ENCODE measurements around the gene DECR2. TPM values are rescaled to one million over a fixed set of nuclear protein-coding genes. Genes with fewer than 3 reads are reported as not detected.
"Not testable (repeated sequence)": the region's sequence is repeated elsewhere in the genome, so short reads cannot be mapped to it uniquely, and the experiment has no call there.

DECR2 gene
- total RNA-seq, 1 donor from 2014 or later, result 36.8 TPM

GRCh38 chr16:367333-367903 lies 34.3 kb upstream of the DECR2 start:
- DNase-seq (ENCODE audit: low spot score), result no peak

GRCh38 chr16:368388-369158 lies 33.1 kb upstream of the DECR2 start:
- DNase-seq (ENCODE audit: low spot score), result no peak

- no peak for DNase-seq (ENCODE audit: low spot score)
These were observed 32.3 kb upstream of the DECR2 start for GRCh38 chr16:369275-369865.

- no peak for DNase-seq (ENCODE audit: low spot score)
These were observed 31.7 kb upstream of the DECR2 start for GRCh38 chr16:369866-370436.

- peak; percentile 97 for DNase-seq (ENCODE audit: low spot score)
These were observed 31.2 kb upstream of the DECR2 start, which contains the start of gene MRPL28 for GRCh38 chr16:370443-370842. MRPL28 (minus strand) TSS chr16:370538; CDS start chr16:370218, 320 bp downstream.

GRCh38 chr16:370979-371514 lies 30.6 kb upstream of the DECR2 start:
- no peak for DNase-seq (ENCODE audit: low spot score)

GRCh38 chr16:371515-372301 lies 30.0 kb upstream of the DECR2 start:
- DNase-seq (ENCODE audit: low spot score), result no peak

GRCh38 chr16:372302-372983 lies 29.2 kb upstream of the DECR2 start:
- no peak for DNase-seq (ENCODE audit: low spot score)

- DNase-seq (ENCODE audit: low spot score), result no peak
These were observed 28.6 kb upstream of the DECR2 start for GRCh38 chr16:373020-373598.

- DNase-seq (ENCODE audit: low spot score), result no peak
These were observed 27.7 kb upstream of the DECR2 start for GRCh38 chr16:373848-374615.

GRCh38 chr16:374616-374926 lies 27.1 kb upstream of the DECR2 start:
- no peak for DNase-seq (ENCODE audit: low spot score)

- no peak for DNase-seq (ENCODE audit: low spot score)
These were observed 26.5 kb upstream of the DECR2 start for GRCh38 chr16:375212-375611.

- DNase-seq (ENCODE audit: low spot score), result no peak
These were observed 25.5 kb upstream of the DECR2 start for GRCh38 chr16:375927-376816.

GRCh38 chr16:376817-377418 lies 24.8 kb upstream of the DECR2 start:
- no peak for DNase-seq (ENCODE audit: low spot score)

- no peak for DNase-seq (ENCODE audit: low spot score)
These were observed 24.2 kb upstream of the DECR2 start for GRCh38 chr16:377419-377951.

- not testable (repeated sequence) for DNase-seq (ENCODE audit: low spot score)
These were observed 23.4 kb upstream of the DECR2 start for GRCh38 chr16:378113-378820.

- no peak for DNase-seq (ENCODE audit: low spot score)
These were observed 22.9 kb upstream of the DECR2 start for GRCh38 chr16:378821-379182.
